HG02571 (cell line): ENCODE measurements around the gene DLG2.

Source experiments
- ATAC-seq: cut with Tn5 transposase; IDR thresholded peaks from one replicate; pipeline ENCODE4 v1.9.1; 2021; ENCODE audit warnings: mild to moderate bottlenecking, moderate library complexity; ENCODE audit not compliant: unreplicated experiment

Gene DLG2

DNA sequence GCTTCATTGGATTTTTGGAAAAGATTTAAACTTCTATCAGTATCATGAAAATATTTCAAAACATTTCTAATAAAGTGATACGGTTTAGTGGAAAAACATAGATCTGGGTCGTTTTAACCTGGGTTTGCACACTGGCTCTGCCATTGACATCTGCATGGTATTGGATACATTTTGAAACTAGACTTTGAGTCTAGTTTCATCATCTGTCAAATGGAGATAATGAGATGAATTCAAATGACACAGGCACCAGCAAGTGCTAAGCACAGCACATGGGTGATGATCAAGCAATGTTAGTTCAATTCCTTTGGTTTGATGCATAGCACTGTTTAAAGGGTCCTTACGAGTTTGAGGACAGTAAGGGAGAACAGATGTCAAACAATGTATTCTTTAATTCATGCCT is 1522.0 kb downstream of the DLG2 start:
- ATAC-seq = no peak

DNA sequence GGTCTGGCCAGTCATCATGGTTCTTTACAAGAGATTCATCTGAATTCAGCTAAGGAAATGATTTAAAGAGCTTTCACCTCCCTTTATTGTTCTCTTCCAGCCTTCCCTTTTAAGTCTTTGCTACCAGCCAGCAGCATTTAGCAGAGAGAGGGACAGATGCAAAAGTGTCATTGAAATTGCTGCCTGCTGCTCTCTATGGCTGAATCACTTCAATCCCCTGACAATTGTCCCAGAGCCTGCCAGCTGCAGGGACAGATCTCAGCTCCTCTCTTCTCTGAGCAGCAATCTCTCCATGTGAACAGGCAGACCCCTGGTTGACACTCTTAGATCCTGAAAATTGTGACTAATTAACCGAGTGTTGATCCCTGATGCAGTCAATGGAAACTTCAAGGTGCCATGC is 1524.0 kb downstream of the DLG2 start:
- no peak for ATAC-seq

DNA sequence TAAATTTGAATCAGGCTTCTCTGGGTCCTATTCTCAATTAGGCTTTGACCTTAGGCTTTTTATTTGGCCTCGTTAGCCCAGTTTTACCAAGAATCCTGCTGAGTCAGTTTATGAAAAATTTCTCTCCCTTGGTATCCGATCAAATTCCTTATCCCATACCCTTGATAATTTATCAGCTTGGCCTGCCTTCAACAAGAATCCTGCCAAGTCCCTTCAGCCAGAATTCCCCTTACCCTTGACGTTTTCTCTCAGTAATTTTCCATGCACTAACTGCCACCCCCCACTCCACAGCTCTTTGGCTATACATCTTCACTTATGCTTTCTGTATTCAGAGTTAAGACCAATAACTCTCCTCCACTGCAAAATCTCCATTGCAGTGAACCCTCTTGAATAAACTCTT is 1530.0 kb downstream of the DLG2 start:
- no peak for ATAC-seq

DNA sequence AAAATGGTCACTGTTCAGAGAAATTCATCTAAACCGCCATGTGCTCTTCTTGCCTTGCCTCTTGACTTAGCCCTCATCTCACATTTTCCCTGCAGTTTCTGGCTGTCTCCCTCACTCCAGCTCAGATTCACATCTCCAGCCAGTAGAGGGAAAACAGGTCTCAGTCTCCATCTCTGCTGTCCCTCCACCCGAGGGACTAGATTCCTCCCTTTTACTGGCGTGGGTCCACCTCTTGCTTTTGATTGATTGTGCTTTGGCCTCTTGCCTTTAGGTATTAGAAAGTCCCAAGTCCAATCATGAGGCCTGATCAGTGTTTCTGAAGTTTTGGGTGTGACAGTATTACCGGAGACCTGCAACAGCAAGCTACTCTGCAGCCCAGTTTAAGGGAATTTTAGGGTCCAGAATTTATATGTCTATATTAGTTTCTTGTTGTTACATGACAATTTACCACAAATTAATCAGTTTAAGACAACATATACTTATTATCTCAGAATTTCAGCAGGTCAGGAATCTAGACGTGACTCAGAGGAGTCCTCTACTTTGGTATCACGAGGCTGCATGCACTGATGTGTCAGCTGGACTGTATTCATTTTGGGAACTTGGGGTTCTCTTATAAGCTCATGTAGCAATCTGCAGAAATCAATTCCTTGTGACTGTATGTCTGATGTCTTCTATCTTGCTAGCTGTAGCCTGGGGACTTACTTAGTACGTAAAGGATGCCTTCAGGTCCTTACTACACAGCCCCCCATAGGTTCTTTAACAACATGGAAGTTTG is 1535.7 kb downstream of the DLG2 start:
- no peak for ATAC-seq

DNA sequence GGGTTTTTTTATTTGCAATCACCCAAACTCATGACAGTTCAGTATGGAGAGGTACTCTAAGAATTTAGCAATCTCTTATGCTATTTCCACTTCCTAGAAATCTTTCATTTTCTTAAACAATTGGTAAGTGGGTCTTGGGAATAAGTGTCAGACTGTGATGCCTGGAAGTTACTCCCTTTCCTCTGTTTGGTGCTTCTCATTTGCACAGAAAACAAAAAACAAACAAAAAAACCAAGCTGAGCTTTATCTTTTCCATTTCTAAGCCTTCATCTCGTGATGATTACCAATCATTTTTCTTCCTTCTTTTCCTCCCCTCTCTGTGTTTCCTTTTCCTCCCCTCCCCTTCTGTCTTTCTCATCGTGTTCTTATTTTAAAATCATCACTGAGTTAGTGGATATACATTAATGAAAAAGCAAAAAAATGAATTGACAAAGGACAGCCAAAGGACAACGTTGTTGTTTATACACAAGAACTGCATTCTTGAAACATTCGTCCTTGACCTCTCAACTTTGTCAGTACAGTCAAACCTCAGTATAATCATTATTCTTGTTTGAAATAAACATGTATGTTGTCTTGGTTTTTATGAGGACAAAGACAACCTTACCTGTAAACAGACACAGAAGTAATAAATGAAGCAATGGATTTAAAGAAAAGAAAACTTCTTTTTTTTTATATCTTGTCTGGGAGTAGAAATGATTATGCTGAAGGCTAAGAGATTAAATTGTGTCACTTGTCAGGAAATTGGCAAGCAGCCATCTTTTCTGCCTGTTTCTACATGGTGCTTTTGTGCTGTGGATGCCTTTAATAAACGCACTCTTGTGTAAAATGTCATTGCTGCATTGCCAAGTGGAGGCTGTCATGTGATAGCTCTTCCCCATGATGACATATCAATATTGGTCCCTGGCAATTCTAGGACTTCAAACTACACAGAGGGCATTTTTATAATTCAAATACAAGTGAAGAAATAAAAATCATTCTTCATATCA is 1537.8 kb downstream of the DLG2 start:
- ATAC-seq = no peak

DNA sequence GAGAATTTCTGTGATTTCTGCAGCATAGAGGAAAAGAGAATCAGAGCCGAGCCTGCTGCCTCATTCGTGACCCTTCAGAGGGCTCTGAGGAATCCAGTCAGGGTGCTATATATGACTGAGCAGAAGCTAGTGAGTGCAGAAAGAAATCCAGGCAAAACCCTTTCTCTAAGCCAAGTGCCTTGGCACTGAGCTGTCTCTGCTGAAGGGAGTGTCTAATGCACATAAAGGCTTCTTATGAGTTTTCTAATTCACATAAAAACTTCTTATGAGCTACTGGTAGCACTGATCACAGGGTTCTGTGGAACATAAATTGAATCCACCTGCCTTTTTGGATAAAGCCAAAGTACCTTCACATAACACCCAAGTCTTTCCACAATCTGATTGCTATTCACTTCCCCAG is 1555.3 kb downstream of the DLG2 start:
- ATAC-seq = no peak

DNA sequence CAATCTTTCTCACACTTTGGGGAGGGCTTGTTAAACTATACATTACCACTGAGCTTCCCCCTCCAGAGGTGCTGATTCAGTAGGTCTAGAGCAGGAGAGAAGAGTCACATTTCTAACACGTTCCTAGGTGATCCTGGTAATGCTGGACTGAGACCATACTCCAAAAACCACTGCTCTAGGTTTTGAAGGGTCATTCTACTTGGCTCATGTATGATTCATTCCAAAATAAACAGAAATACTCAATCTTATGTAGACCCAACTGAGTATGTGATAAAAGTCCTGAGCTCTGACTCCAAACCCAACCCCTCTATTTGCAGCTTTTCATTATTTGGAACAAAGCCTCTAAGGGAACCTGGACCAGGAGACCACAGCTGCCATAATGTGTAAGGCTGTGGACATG is 1558.1 kb downstream of the DLG2 start:
- ATAC-seq = no peak

DNA sequence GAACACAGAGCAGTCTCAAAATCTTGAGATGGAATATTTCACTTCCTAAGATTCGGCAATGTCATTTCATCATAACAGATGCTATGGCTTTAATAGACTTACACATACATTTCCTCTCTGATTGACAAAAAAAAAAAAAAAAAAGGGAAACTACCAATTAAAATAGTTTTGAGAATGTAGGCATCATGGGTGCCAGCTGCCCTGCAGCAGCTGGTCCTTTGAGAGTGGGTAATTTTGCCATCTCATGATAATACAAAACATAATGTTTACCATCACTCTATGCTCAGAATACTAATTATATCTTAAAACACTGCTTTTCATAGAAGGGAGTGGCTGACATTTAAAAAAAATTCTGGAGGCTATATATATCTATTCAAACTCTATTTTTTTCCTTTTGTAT is 1565.4 kb downstream of the DLG2 start:
- ATAC-seq = no peak

DNA sequence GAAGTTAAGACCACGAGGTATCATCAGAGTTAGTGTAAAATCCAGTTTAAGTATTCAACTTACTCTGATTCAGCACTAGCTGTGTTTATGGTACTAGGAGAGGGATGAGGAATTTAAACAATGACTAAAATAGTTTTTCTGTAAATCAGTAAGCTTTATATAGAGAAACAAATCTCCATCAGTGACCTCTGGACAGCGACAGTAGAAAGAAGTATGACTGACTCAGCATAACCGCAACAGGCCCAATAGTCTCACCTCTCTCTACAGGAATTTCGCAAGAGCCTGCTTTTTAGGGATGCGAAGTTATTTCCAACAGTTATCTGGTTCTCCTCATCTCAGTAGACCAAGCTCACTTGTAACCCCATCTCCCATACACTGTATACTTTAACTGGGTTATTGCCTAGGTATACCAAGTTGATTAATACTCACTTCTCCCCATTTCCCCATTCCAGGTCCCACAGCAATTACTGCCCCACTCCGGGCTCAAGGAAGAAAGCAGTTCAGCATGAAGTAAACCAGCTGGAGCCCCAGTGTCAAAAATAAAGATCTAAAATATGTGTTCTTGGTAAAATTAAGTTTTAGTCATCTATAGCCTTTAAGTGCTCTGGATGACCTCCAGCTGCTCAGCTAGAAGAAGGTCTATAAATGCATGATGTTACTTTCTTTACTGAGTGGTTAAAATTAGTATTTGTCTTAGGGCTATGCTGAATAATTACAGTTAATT is 1570.3 kb downstream of the DLG2 start:
- no peak for ATAC-seq

DNA sequence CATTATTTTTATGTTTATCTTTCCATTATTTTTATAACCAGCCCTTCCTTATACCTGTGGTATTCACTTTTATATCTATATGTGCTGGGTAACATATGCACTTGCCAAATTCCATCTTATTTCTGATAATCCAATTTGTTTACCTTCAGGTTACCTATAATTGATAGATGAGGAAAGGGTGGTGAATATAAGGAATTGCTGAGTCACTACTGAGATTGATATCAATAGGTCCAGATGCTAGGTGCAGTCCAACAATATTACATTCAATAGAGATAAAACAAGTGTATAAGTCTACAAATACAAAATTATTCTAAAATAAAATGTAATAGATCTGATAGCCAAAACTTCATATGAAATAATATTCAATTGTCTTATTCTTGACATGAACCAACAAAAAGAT is 1582.0 kb downstream of the DLG2 start:
- no peak for ATAC-seq

DNA sequence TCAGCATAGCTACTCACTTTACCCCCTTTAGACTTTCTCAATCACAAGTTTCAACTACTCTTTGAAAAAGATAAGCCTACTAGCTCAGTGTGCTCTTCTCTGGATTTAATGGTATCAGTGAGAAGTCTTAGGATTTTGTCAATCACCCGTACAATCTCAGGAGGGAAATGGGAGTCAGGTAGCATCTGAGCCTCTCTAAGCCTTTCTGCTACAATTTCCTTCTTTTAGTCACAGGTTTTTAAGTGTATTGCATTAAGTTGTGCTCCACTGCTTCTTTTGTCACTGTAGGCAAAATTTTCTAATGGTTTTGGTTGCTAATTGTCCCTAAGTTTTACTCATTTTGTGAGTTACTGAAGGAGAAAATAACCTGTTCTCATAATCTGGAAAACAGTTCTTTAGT is 1582.4 kb downstream of the DLG2 start:
- no peak for ATAC-seq

DNA sequence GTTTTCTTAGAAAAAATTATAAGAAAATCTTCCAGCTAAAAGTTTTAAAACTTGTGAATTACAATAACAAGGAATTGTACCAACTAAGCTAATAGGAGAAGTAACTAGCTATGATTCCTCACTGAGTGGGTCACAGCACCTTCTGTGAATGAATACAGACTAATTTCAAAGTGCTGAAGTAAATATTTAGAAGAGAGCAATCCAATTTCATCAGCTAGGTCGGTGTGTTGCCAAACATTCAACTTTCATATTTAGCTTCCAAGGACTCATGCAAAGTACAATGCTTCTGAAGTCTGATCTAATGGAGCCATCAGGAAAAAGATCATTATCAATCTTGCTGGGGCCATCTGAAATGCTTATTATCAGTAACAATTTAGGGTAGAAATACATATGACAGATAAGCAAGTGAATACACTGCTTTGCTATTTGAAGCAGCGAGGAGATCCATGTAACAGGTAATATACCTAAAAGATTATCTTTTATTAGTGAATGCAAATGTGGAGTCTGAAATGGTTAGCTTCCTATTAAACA is 1590.4 kb downstream of the DLG2 start:
- ATAC-seq = no peak

DNA sequence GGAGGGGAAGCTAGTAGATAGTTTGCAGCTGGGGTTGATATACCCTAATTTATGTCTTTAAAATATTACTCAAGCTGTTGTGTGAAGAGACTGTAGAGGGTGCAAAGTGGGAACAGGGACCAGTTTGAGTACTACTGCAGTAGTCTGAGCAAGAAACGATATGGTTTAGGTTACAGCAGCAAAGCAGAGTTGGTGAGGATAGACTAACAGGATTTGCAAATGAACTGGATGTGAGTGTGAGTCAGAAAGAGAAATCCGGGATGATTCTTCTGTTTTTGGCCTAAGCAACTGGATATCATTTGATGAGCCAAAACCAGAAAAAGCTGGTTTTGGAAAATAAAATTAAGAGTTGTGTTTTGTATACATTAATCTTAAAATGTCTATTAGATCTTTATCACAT is 1591.5 kb downstream of the DLG2 start:
- no peak for ATAC-seq

DNA sequence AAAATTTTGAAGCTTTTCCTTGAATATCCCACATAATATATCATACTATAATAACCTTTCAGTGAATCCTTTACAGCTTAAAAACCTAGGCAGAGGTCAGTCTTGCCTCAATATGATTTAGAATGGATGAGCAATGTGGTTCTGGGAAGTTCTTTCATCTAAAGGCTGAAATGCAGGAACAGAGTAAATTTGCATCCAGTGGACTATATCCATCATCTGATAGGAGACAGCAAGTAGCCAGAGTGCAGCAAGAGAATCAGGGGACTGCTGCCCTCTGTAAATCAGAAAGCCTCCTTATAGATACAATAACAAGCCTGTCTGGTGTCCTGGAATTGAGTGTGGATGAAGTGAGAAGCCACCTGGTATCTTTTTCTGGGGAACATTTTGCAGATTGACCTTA is 1592.7 kb downstream of the DLG2 start:
- no peak for ATAC-seq

DNA sequence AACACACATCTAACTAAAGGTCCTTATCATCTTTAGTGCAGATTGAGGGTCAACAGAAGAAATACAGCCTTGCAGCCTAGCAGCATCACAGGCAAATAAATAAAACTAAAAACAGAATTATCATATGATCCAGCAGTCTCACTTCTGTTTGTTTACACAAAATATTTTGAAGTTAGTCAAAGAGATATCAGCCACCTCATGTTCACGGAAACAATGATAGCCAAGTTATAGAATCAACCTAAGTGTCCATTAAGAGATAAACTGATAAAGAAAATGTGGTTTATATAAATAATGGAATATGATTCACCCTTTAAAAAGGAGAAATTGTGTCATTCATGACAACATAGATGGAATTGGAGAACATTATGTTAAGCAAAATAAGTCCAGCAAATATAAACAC is 1602.9 kb downstream of the DLG2 start:
- ATAC-seq = no peak

DNA sequence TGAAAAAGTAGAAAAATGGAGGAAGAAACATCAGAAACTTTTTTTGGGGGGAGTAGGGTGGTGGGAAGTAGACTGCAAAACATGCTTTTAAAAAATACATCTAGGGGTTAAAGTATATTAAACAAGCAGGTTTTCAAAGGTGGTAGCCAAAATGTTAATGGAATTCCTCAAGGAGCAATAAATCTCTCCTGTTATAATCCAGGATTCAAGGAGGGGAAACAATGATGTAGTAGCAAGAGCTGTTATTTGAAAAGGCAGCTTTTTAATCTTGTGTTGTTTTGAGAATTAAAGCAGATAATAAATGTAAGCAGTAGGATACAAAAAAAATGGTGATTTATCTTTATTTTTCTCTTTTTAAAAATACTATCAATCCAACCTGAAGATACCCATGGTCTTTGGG is 1604.4 kb downstream of the DLG2 start:
- ATAC-seq = no peak

DNA sequence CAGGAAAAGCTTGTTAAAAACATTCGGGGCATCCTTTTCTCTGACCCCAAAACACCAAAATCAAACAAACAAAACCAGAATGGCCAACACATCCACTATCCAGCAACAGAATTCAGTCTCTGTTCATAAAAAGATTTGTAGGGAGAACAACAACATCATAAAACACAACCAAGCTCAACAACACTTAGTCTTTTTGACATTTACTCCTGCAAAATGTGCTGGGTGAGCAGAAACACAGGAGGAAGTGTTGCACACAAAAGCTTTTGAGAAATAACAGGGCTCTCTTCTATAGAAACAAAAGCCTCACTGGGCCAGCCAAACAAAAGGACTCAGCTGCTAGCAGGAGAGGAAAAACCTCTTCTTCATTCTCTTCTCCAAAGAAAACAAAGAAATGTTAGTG is 1604.9 kb downstream of the DLG2 start:
- ATAC-seq = no peak

DNA sequence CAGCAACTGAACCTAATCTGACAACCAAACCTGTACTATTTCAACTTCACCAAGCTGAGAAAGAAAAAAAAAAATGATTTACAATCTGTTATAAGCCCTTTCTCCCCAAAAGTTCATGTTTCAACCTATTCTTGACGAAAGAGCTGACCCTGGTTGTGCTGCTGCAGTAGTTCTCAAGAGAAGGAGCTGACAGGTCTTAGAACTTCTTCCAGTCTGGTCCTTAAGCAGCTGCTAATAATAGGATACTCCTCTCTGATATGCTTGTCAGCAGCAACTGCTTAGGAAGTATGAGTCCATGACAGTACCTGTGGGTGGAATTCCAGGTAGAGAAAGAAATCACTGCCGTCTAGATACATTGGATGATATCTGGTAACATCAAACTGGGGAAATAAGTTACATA is 1605.9 kb downstream of the DLG2 start:
- no peak for ATAC-seq

DNA sequence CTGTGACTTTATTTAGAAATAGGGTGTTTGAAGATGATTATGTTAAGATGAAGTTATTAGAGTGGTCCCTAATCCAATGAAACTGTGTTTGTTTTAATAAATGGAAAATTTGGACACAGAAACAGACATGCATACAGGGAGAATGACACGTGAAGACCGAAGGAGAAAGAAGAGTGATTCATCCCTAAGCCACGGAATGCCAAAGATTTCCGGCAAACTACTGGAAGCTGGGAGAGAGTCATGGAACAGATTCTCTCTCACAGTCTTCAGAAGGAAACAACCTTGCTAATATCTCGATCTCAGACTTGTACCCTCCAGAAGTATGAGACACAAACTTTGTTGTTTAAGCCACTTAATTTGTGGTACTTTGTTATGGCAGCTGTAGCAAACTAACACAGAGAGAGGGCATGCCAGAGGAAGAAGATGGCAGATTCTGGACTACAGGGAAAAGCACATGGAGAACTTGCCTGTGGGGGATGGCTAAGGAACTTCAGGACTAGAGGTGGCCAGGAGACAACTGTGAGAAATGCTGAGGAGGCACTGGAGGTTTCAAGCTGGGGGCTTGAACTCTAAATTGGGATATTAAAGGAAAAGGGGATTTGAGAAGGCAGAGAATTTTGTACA is 1607.5 kb downstream of the DLG2 start:
- no peak for ATAC-seq

DNA sequence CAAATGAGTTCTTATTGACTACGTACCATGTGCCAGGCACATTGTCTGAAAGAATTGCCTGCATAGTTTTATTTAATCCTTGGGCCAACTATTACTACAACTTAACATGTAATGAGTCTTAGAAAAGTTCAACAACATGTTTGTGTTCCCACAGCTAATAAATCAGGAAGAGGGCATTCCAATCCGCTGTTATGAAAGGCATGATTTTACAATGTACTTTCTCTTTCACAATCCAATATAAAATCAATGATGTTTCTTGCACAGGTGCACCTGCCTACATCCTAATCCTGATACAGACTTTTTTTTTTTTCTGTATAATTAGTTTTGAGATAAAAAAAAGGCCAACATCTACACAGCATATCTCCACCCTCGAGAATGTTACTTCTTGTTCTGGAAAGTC is 1612.6 kb downstream of the DLG2 start:
- no peak for ATAC-seq
